ENCODE data around the gene GALNT5.

Gene GALNT5

DNA sequence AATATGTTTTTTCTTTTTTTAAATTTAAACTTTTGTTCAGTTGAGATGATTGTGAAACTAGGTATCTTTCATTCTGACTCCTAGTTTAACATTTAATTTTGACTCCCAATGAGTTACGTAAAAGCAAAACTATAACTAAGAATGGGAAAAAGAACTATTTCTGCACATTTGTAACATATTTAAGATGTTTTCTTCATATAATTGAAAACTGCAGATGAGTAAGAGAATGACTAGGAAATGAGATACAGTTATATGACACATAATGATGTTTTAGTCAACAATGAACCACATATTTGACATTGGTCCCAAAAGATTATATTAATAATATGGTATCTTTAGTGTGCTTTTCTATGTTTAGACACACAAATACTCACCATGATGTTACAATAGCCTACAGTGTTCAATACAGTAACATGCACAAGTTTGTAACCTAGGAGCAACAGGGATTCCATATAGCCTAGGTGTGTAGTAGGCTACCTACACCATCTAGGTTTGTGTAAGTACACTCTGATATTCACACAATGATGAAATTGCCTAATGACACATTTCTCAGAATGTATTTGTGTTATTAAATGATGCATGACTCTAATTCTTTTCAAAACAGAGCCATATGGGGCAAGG is 55.5 kb downstream of the GALNT5 start:
- no peaks in the 10 kb centered on the region for H3K4me1 Mint-ChIP-seq (ENCODE audit: low read depth in 2 of 2)
- no peaks in the 10 kb centered on the region for H3K36me3 Mint-ChIP-seq (ENCODE audit: insufficient read depth)
- ATAC-seq (replicated peaks) (no peak), DNase-seq (no peak)
- no peak overlapping the region for H3K27ac Mint-ChIP-seq
- H3K9me3 Mint-ChIP-seq = no peaks in the 10 kb centered on the region
- H3K27me3 Mint-ChIP-seq = peaks cover 11 to 31% of the 10 kb centered on the region in 2 donors
- H3K4me3 Mint-ChIP-seq = no peak overlapping the region

DNA sequence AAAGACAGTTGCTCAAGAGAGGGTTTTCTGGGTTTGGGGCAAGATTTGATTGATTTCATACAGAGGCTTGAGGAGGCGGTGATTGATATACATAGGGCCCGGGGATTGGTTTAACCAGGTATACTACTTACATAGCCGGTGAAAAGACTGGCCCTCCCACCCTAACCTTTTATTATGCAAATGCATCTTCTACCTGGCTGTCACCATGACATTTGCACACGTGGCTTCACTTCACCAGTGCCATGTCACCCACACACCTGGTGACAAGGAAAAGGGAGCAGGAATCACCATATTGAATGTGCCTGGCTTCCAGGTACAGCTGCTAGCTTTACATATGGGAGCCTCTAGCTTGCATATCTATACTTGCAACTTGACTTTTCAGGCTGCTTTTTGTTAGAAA is 58.4 kb downstream of the GALNT5 start:
- H3K4me1 Mint-ChIP-seq (ENCODE audit: low read depth in 2 of 2) = no peaks in the 10 kb centered on the region
- DNase-seq (no peak), ATAC-seq (replicated peaks) (no peak)
- H3K27ac Mint-ChIP-seq = no peak overlapping the region
- H3K9me3 Mint-ChIP-seq = no peaks in the 10 kb centered on the region
- H3K36me3 Mint-ChIP-seq (ENCODE audit: insufficient read depth) = no peaks in the 10 kb centered on the region
- H3K4me3 Mint-ChIP-seq = no peak overlapping the region
- H3K27me3 Mint-ChIP-seq = peaks cover 0 to 13% of the 10 kb centered on the region in 2 donors

DNA sequence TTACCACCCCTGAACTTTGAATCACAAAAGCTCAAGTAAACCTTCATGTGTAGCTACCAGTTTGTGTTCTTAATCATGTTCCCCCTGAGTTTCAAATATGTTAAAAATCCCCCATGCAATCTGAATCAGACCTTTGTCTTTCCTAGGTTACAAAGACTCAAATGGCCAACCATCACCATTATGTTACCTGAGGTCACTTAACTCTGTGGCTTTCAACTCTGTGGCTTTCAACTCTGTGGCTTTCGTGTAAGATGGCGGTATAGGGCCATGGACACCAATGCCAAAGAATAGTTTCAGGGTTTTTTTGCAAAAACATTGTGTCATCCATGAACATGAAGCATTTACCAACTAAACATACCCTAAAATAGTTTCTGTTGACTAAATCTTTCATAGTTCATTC is 61.4 kb downstream of the GALNT5 start:
- no peak for ATAC-seq (replicated peaks)
- H3K27ac Mint-ChIP-seq = no peak overlapping the region
- H3K27me3 Mint-ChIP-seq = no peaks in the 10 kb centered on the region
- no peaks in the 10 kb centered on the region for H3K4me1 Mint-ChIP-seq (ENCODE audit: low read depth in 2 of 2)
- DNase-seq = no peak
- no peaks in the 10 kb centered on the region for H3K9me3 Mint-ChIP-seq
- no peak overlapping the region for H3K4me3 Mint-ChIP-seq
- H3K36me3 Mint-ChIP-seq (ENCODE audit: insufficient read depth) = peaks cover 3% of the 10 kb centered on the region

GRCh38 chr2:157319795-157320194 is 62.3 kb downstream of the GALNT5 start:
- Mint-ChIP-seq H3K4me1 (ENCODE audit: low read depth in 2 of 2) (no peaks in the 10 kb centered on the region), H3K27me3 (no peaks in the 10 kb centered on the region), H3K27ac (no peak overlapping the region), H3K4me3 (no peak overlapping the region), H3K9me3 (no peaks in the 10 kb centered on the region), H3K36me3 (ENCODE audit: insufficient read depth) (peaks cover 5% of the 10 kb centered on the region)
- no peak for ATAC-seq (replicated peaks)
- no peak for DNase-seq

- H3K9me3 Mint-ChIP-seq = no peaks in the 10 kb centered on the region
- H3K4me1 Mint-ChIP-seq (ENCODE audit: low read depth in 2 of 2) = no peaks in the 10 kb centered on the region
- H3K27ac Mint-ChIP-seq = no peak overlapping the region
- ATAC-seq (replicated peaks) = no peak
- peaks cover 5% of the 10 kb centered on the region for H3K36me3 Mint-ChIP-seq (ENCODE audit: insufficient read depth)
- no peaks in the 10 kb centered on the region for H3K27me3 Mint-ChIP-seq
- no peak overlapping the region for H3K4me3 Mint-ChIP-seq
- DNase-seq = no peak
These were observed 62.9 kb downstream of the GALNT5 start for GRCh38 chr2:157320409-157320808.

GRCh38 chr2:157321466-157321865 is 64.0 kb downstream of the GALNT5 start:
- Mint-ChIP-seq H3K36me3 (ENCODE audit: insufficient read depth) (peaks cover 5% of the 10 kb centered on the region), H3K9me3 (no peaks in the 10 kb centered on the region), H3K27me3 (no peaks in the 10 kb centered on the region), H3K27ac (no peak overlapping the region), H3K4me3 (no peak overlapping the region), H3K4me1 (ENCODE audit: low read depth in 2 of 2) (no peaks in the 10 kb centered on the region)
- DNase-seq (no peak), ATAC-seq (replicated peaks) (no peak)

DNA sequence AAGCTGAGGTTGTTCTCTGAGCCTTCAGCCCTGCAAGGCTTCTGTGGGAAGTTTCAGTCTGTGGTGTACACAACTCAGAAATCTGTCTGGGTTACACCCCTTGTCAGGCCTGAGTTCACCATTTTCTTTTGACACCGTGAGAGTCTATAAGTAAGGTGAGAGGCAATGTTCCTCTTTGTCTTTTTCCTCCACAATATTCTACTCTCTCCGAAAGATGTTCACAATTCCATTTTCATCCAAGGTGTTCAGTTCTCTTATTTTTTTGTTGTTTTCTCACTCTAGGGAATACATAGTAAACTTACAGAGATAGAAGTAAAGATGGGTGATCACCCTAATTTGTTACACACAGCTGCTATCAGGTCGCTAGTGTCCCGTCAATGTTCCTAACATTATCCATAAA is 64.9 kb downstream of the GALNT5 start:
- ATAC-seq (replicated peaks) = no peak
- Mint-ChIP-seq H3K27ac (no peak overlapping the region), H3K36me3 (ENCODE audit: insufficient read depth) (peaks cover 5% of the 10 kb centered on the region), H3K4me1 (ENCODE audit: low read depth in 2 of 2) (peaks cover 3 to 4% of the 10 kb centered on the region in 2 donors), H3K9me3 (no peaks in the 10 kb centered on the region), H3K4me3 (no peak overlapping the region), H3K27me3 (no peaks in the 10 kb centered on the region)
- no peak for DNase-seq

DNA sequence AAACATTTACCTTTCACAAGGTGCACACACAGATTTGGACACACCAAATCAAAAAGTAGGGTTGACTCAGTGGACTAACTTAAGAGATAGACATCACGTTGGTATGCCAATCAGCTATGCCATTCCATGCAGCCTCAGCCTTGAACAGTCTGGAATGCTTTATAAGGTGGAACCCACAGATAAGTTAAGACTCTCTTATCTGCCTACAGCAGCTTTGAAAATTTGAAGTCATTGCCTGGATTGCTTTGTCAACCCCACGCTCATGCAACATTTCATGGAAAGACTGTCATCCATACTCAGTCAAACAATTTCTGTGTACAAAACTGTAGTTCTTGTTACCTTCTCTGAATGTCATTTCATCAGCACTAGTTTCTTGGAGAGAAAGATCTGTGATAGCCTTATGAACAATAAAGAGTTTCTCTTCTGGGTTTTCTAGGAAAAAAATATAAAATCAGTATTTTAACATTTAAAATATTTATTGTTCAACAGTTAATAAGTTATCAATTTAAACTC is 66.9 kb downstream of the GALNT5 start:
- H3K9me3 Mint-ChIP-seq = no peaks in the 10 kb centered on the region
- no peak overlapping the region for H3K27ac Mint-ChIP-seq
- no peak overlapping the region for H3K4me3 Mint-ChIP-seq
- ATAC-seq (replicated peaks) (no peak), DNase-seq (no peak)
- peaks cover 10 to 15% of the 10 kb centered on the region in 2 donors for H3K4me1 Mint-ChIP-seq (ENCODE audit: low read depth in 2 of 2)
- H3K36me3 Mint-ChIP-seq (ENCODE audit: insufficient read depth) = peaks cover 5% of the 10 kb centered on the region
- H3K27me3 Mint-ChIP-seq = no peaks in the 10 kb centered on the region

- Mint-ChIP-seq H3K4me3 (no peak within 1 kb of the TSS), H3K36me3 (ENCODE audit: insufficient read depth) (peaks cover 5% of the 10 kb centered on the region), H3K27ac (no peak within 1 kb of the TSS), H3K27me3 (no peaks in the 10 kb centered on the region), H3K4me1 (ENCODE audit: low read depth in 2 of 2) (peaks cover 16 to 24% of the 10 kb centered on the region in 2 donors), H3K9me3 (no peaks in the 10 kb centered on the region)
- ATAC-seq (replicated peaks) (no peak), DNase-seq (no peak)
These were observed 68.3 kb downstream of the GALNT5 start, which contains the start of gene ERMN for GRCh38 chr2:157325786-157326185. Gene ERMN (minus strand): TSS chr2:157325824. CDS start chr2:157325642, 182 bp downstream.

- Mint-ChIP-seq H3K9me3 (no peaks in the 10 kb centered on the region), H3K4me1 (ENCODE audit: low read depth in 2 of 2) (peaks cover 24 to 33% of the 10 kb centered on the region in 2 donors), H3K27ac (no peak overlapping the region), H3K4me3 (no peak overlapping the region), H3K36me3 (ENCODE audit: insufficient read depth) (peaks cover 5% of the 10 kb centered on the region), H3K27me3 (no peaks in the 10 kb centered on the region)
- ATAC-seq (replicated peaks) (no peak), DNase-seq (no peak)
These were observed 69.2 kb downstream of the GALNT5 start for GRCh38 chr2:157326698-157327097.

- H3K27ac Mint-ChIP-seq = peak overlapping the region; percentile 23 to 74
- no peaks in the 10 kb centered on the region for H3K27me3 Mint-ChIP-seq
- peak overlapping the region; percentile 63 to 64 for H3K4me3 Mint-ChIP-seq
- DNase-seq (no peak), ATAC-seq (replicated peaks) (peak; percentile 2)
- peaks cover 26 to 38% of the 10 kb centered on the region in 2 donors for H3K4me1 Mint-ChIP-seq (ENCODE audit: low read depth in 2 of 2)
- peaks cover 5% of the 10 kb centered on the region for H3K36me3 Mint-ChIP-seq (ENCODE audit: insufficient read depth)
- H3K9me3 Mint-ChIP-seq = no peaks in the 10 kb centered on the region
These were observed 69.7 kb downstream of the GALNT5 start for GRCh38 chr2:157327200-157327599.

DNA sequence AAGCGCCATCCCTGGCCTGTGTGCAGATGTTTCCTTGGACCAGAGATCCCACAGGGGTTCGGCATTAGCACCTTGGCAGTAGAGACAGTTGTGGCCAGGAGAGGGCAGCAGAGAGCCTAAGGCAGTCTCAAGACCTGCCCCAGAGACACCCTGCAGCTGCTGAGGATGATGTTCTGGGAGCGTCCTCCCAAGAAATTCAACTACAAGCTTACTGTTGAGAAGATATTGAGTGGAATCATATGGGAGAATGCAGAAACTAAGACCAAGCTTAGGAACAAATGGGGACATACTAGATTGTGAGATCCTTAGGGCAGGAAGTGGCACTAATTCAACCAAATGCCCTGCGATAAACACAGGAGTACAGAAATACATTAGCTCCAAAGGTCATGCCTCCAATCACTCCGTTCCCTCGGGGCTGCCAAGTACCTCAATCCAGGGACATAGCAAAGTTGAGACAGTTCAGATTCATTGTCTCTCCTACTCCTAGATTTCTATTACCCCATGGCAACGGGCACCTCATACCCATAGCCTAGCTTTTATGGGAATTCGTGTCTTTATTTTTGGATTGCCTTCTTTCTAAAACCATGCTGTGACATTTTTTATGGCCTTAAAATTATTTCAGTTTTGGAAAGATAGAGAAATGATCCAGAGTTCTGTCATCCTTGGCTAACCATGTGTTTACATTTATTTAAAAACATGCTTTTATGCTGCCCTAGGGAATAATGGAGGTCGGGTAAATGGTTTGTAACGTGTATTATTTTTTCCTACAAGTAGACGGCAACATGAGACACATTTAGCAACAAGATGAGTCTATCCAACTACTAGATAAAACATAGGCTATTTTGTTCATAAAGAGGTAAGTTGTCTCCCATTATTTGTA is 70.4 kb downstream of the GALNT5 start:
- DNase-seq (peak; percentile 81 to 84 (median 82)), ATAC-seq (replicated peaks) (peak; percentile 86)
- peak overlapping the region; percentile 23 to 74 for H3K27ac Mint-ChIP-seq
- no peaks in the 10 kb centered on the region for H3K9me3 Mint-ChIP-seq
- H3K36me3 Mint-ChIP-seq (ENCODE audit: insufficient read depth) = peaks cover 8% of the 10 kb centered on the region
- no peaks in the 10 kb centered on the region for H3K27me3 Mint-ChIP-seq
- peaks cover 33 to 45% of the 10 kb centered on the region in 2 donors for H3K4me1 Mint-ChIP-seq (ENCODE audit: low read depth in 2 of 2)
- H3K4me3 Mint-ChIP-seq = peak overlapping the region; percentile 63 to 64

DNA sequence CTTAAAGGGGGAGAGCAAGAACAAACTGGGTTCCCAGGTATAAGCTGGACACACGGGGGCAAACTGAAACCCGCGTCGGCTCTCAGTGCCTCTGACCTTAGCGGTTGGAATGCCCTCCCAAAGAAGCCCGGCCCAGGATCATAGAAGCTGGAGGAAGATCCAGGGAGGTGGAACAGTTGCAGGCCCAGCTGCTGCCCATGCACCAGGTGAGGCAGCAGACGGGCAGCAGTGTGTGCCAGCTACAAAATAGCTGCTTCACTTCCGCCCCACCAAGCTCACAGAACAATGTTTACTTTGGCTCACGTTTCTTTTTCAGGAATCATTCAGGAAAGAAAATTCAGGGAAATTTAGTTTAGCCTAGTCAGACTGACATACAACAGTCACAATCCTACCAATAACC is 72.0 kb downstream of the GALNT5 start:
- Mint-ChIP-seq H3K9me3 (no peaks in the 10 kb centered on the region), H3K27ac (peak overlapping the region in 1 of 2 donors; percentile 81), H3K36me3 (ENCODE audit: insufficient read depth) (peaks cover 4% of the 10 kb centered on the region), H3K4me3 (no peak overlapping the region), H3K27me3 (no peaks in the 10 kb centered on the region), H3K4me1 (ENCODE audit: low read depth in 2 of 2) (peaks cover 35 to 57% of the 10 kb centered on the region in 2 donors)
- DNase-seq (no peak), ATAC-seq (replicated peaks) (no peak)
